ENCODE data around the gene RAPGEF5. TPM values are rescaled to one million over a fixed set of nuclear protein-coding genes. Genes with fewer than 3 reads are reported as not detected.

RAPGEF5 gene
- total and polyA plus RNA-seq, 10 of the 15 experiments (the other 5 are each of a cell fraction or from before 2014, with no cell fraction given) = 0.38 to 4.0 (median 1.6) TPM; not detected in 1

DNA sequence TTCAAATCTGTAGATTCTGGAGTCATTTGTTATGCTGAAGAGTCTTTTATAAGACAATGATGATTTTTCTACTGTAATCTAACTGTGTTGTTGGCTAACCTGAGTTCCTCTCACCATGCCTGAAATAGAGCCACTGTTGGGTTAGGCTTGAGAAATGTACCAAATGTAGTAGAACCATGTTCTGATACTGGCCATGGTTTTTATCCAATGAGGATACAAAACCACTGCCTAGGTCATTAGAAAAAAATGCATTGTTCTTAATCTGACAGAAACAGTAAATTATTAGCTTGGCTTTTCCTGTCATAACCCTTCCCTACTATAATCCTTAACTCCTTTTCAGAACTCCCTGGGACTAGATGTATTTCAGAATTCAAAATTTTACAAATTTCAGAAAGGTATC lies 86.6 kb downstream of the RAPGEF5 start:
- no peak for DNase-seq (ENCODE audit: low read depth, low spot score)
- POLR2A ChIA-PET = no interaction called here
- H3K4me3 ChIP-seq = no peak overlapping the region
- RAD21 ChIA-PET (ENCODE audit: unreplicated experiment) = no interaction called here
- no peak overlapping the region for H3K9ac ChIP-seq (ENCODE audit: control insufficient read depth, insufficient read depth, low read length)
- CTCF ChIA-PET = interaction anchor here (1.0 kb wide), 1 partner anchor 22 kb away, joined by 3 read pairs; no protein-coding TSS in a partner anchor
- H3K79me2 ChIP-seq (ENCODE audit: control insufficient read depth, insufficient read depth, low read length) = no peaks in the 10 kb centered on the region
- no peaks in the 10 kb centered on the region for H3K9me3 ChIP-seq (replicated peaks; ENCODE audit: control insufficient read depth, insufficient read depth, low read length)
- no peak overlapping the region for H3K4me2 ChIP-seq (ENCODE audit: control insufficient read depth, insufficient read depth)
- no peaks in the 10 kb centered on the region for H3K27me3 ChIP-seq (replicated peaks in 1 of 2; ENCODE audit: control insufficient read depth in 2 of 2, insufficient read depth in 2 of 2, low read length in 1 of 2)
- H3K27ac ChIP-seq (ENCODE audit: control insufficient read depth, insufficient read depth) = no peak overlapping the region
- H4K20me1 ChIP-seq (ENCODE audit: control insufficient read depth, insufficient read depth) = no peaks in the 10 kb centered on the region
- no peak for FAIRE-seq
- SMC1A ChIA-PET (ENCODE audit: uncharacterized antibody, unreplicated experiment) = interaction anchor here (1.6 kb wide), 1 partner anchor 18 kb away, joined by 3 read pairs; no protein-coding TSS in a partner anchor
- no peak for ATAC-seq
- in situ Hi-C loops (cut with MboI) (no loop called here), intact Hi-C loops (cut with micrococcal nuclease; ENCODE audit: unreplicated experiment) (no loop called here)
- H3K36me3 ChIP-seq (ENCODE audit: control insufficient read depth in 2 of 2, insufficient read depth in 2 of 2, low read length in 1 of 2) = no peaks in the 10 kb centered on the region
- H3K4me1 ChIP-seq (ENCODE audit: control insufficient read depth, insufficient read depth, low read length) = no peaks in the 10 kb centered on the region
- H2AFZ ChIP-seq (ENCODE audit: control insufficient read depth, low read depth, low read length) = no peak overlapping the region
- BruUV-seq (replicated peaks) = no TSS peak
- TF ChIP-seq CHD2 (IDR thresholded peaks at IDR 0.05; ENCODE audit: borderline replicate concordance, low read depth, low read length) (no peak), MYB (IDR thresholded peaks at IDR 0.05; ENCODE audit: borderline replicate concordance, low read depth, low read length) (no peak), CBX5 (IDR thresholded peaks at IDR 0.05; ENCODE audit: low read depth) (no peak), ZZZ3 (IDR thresholded peaks at IDR 0.05; ENCODE audit: control insufficient read depth, insufficient read length, low read depth) (no peak), TARDBP (IDR thresholded peaks at IDR 0.05; ENCODE audit: borderline replicate concordance) (no peak), SREBF1 (IDR thresholded peaks at IDR 0.05; ENCODE audit: low read length) (no peak), PAX5 (IDR thresholded peaks at IDR 0.05; ENCODE audit: borderline replicate concordance, low read depth, low read length) (no peak), EZH2 (IDR thresholded peaks at IDR 0.05; ENCODE audit: borderline replicate concordance, control insufficient read depth, low read depth, low read length) (no peak), SMC3 (IDR thresholded peaks at IDR 0.05; ENCODE audit: borderline replicate concordance, low read length) (no peak), SMAD1 (IDR thresholded peaks at IDR 0.05; ENCODE audit: low read depth, partially characterized antibody) (no peak), RFX5 (IDR thresholded peaks at IDR 0.05; ENCODE audit: low read depth, low read length) (no peak), IKZF2 (IDR thresholded peaks at IDR 0.05) (no peak)
- TF ChIP-seq, protein P1, sequence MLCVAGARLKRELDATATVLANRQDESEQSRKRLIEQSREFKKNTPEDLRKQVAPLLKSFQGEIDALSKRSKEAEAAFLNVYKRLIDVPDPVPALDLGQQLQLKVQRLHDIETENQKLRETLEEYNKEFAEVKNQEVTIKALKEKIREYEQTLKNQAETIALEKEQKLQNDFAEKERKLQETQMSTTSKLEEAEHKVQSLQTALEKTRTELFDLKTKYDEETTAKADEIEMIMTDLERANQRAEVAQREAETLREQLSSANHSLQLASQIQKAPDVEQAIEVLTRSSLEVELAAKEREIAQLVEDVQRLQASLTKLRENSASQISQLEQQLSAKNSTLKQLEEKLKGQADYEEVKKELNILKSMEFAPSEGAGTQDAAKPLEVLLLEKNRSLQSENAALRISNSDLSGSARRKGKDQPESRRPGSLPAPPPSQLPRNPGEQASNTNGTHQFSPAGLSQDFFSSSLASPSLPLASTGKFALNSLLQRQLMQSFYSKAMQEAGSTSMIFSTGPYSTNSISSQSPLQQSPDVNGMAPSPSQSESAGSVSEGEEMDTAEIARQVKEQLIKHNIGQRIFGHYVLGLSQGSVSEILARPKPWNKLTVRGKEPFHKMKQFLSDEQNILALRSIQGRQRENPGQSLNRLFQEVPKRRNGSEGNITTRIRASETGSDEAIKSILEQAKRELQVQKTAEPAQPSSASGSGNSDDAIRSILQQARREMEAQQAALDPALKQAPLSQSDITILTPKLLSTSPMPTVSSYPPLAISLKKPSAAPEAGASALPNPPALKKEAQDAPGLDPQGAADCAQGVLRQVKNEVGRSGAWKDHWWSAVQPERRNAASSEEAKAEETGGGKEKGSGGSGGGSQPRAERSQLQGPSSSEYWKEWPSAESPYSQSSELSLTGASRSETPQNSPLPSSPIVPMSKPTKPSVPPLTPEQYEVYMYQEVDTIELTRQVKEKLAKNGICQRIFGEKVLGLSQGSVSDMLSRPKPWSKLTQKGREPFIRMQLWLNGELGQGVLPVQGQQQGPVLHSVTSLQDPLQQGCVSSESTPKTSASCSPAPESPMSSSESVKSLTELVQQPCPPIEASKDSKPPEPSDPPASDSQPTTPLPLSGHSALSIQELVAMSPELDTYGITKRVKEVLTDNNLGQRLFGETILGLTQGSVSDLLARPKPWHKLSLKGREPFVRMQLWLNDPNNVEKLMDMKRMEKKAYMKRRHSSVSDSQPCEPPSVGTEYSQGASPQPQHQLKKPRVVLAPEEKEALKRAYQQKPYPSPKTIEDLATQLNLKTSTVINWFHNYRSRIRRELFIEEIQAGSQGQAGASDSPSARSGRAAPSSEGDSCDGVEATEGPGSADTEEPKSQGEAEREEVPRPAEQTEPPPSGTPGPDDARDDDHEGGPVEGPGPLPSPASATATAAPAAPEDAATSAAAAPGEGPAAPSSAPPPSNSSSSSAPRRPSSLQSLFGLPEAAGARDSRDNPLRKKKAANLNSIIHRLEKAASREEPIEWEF (IDR thresholded peaks at IDR 0.05; ENCODE audit: insufficient replicate concordance, low read depth, low read length) = no peak
- TF ChIP-seq, protein P2, sequence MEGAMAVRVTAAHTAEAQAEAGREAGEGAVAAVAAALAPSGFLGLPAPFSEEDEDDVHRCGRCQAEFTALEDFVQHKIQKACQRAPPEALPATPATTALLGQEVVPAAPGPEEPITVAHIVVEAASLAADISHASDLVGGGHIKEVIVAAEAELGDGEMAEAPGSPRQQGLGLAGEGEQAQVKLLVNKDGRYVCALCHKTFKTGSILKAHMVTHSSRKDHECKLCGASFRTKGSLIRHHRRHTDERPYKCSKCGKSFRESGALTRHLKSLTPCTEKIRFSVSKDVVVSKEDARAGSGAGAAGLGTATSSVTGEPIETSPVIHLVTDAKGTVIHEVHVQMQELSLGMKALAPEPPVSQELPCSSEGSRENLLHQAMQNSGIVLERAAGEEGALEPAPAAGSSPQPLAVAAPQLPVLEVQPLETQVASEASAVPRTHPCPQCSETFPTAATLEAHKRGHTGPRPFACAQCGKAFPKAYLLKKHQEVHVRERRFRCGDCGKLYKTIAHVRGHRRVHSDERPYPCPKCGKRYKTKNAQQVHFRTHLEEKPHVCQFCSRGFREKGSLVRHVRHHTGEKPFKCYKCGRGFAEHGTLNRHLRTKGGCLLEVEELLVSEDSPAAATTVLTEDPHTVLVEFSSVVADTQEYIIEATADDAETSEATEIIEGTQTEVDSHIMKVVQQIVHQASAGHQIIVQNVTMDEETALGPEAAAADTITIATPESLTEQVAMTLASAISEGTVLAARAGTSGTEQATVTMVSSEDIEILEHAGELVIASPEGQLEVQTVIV (IDR thresholded peaks at IDR 0.05; ENCODE audit: borderline replicate concordance, partially characterized antibody) = no peak
- TF ChIP-seq, protein P3, sequence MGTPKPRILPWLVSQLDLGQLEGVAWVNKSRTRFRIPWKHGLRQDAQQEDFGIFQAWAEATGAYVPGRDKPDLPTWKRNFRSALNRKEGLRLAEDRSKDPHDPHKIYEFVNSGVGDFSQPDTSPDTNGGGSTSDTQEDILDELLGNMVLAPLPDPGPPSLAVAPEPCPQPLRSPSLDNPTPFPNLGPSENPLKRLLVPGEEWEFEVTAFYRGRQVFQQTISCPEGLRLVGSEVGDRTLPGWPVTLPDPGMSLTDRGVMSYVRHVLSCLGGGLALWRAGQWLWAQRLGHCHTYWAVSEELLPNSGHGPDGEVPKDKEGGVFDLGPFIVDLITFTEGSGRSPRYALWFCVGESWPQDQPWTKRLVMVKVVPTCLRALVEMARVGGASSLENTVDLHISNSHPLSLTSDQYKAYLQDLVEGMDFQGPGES (IDR thresholded peaks at IDR 0.05) = no peak
- TF ChIP-seq, protein P4, sequence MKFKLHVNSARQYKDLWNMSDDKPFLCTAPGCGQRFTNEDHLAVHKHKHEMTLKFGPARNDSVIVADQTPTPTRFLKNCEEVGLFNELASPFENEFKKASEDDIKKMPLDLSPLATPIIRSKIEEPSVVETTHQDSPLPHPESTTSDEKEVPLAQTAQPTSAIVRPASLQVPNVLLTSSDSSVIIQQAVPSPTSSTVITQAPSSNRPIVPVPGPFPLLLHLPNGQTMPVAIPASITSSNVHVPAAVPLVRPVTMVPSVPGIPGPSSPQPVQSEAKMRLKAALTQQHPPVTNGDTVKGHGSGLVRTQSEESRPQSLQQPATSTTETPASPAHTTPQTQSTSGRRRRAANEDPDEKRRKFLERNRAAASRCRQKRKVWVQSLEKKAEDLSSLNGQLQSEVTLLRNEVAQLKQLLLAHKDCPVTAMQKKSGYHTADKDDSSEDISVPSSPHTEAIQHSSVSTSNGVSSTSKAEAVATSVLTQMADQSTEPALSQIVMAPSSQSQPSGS (IDR thresholded peaks at IDR 0.05; ENCODE audit: low read length) = no peak

Data from GM12878 (cell line).